Measurements from ENCODE around the gene ZNF276. TPM values are rescaled to one million over a fixed set of nuclear protein-coding genes. Genes with fewer than 3 reads are reported as not detected.

ZNF276 gene
- total and polyA plus RNA-seq, 2 of the 8 experiments (the other 6 are each of a cell fraction or from before 2014, with no cell fraction given) = 6.4 to 9.3 TPM

GRCh38 chr16:89688395-89688794 is 32.9 kb upstream of the ZNF276 start (continued):
- TF ChIP-seq CHD7 (IDR thresholded peaks at IDR 0.05; ENCODE audit: insufficient replicate concordance, low read length) = no peak

All from H1 (cell line).